GM13977 (cell line): ENCODE measurements around the gene LANCL2.
"Not testable (repeated sequence)": the region's sequence is repeated elsewhere in the genome, so short reads cannot be mapped to it uniquely, and the experiment has no call there.

Source experiments
- DNase-seq: peaks from one replicate; pipeline ENCODE4 v3.0.0; 2012; ENCODE audit warnings: low spot score
- CTCF ChIP-seq: IDR thresholded peaks from 2 replicates; pipeline ENCODE4 v1.5.1; 2012; ENCODE audit warnings: mild to moderate bottlenecking, control low read depth; ENCODE audit not compliant: insufficient read depth; ENCODE audit errors: extremely low read depth, missing control alignments
- in situ Hi-C: fragments of 300-500 bp; cut with MboI; formaldehyde crosslinking; loops from one replicate; pipeline ENCODE4 v1.12.0; 2022; ENCODE audit warnings: low sequenced_read_pairs, low pct_unique_long_range_greater_than_20kb, mixed read lengths, inconsistent platforms; ENCODE audit not compliant: unreplicated experiment

The LANCL2 gene

GRCh38 chr7:55400191-55400590 is 35.1 kb downstream of the LANCL2 start:
- no peak for TF ChIP-seq CTCF
- in situ Hi-C loops, result no loop called here
- no peak for DNase-seq

GRCh38 chr7:55402506-55402905 is 37.4 kb downstream of the LANCL2 start:
- in situ Hi-C loops, result not testable (repeated sequence)

GRCh38 chr7:55405856-55406541 is 40.9 kb downstream of the LANCL2 start:
- in situ Hi-C loops, result no loop called here
- no peak for DNase-seq

More at GRCh38 chr7:55402506-55402905, 37.4 kb downstream of the LANCL2 start:
- DNase-seq, result not testable (repeated sequence)

GRCh38 chr7:55409482-55410225 is 44.5 kb downstream of the LANCL2 start:
- DNase-seq, result peak; percentile 40
- TF ChIP-seq CTCF, result no peak
- in situ Hi-C loops, result loop anchor here (10.0 kb wide), 1 partner anchor 125 kb away; no protein-coding TSS in a partner anchor

More at GRCh38 chr7:55405856-55406541, 40.9 kb downstream of the LANCL2 start:
- TF ChIP-seq CTCF, result no peak

GRCh38 chr7:55410667-55411239 is 45.6 kb downstream of the LANCL2 start:
- in situ Hi-C loops, result loop anchor here (10.0 kb wide), 1 partner anchor 126 kb away; no protein-coding TSS in a partner anchor
- no peak for DNase-seq
- no peak for TF ChIP-seq CTCF

GRCh38 chr7:55411844-55412243 is 46.7 kb downstream of the LANCL2 start:
- no peak for TF ChIP-seq CTCF
- in situ Hi-C loops, result loop anchor here (10.0 kb wide), 1 partner anchor 127 kb away; no protein-coding TSS in a partner anchor
- no peak for DNase-seq

GRCh38 chr7:55413442-55413841 is 48.3 kb downstream of the LANCL2 start:
- no peak for TF ChIP-seq CTCF
- no peak for DNase-seq
- in situ Hi-C loops, result loop anchor here (10.0 kb wide), 1 partner anchor 129 kb away; no protein-coding TSS in a partner anchor
